ENCODE measurements around the gene LRP1B. TPM values are rescaled to one million over a fixed set of nuclear protein-coding genes. Genes with fewer than 3 reads are reported as not detected.

The LRP1B gene
- total RNA-seq (not detected), polyA plus RNA-seq (not detected), total RNA-seq (0 to 0.17 (median 0) reads per million in 6 experiments)

- peak within 1 kb of the TSS in 4 of 10 donors; percentile 4 to 35 (median 27) for H3K4me3 Mint-ChIP-seq
- no peak for DNase-seq
- peaks cover 13 to 43% (median 35%) of the 10 kb centered on the region in 5 donors for H3K27me3 Mint-ChIP-seq
- POLR2A ChIA-PET: no interaction called here
- no peak within 1 kb of the TSS for H3K27ac Mint-ChIP-seq
- peaks cover 2 to 15% (median 10%) of the 10 kb centered on the region in 4 donors for H3K4me1 Mint-ChIP-seq
- ATAC-seq: no peak
- H3K9me3 Mint-ChIP-seq: peaks cover 0 to 30% (median 6%) of the 10 kb centered on the region in 9 donors
- H3K36me3 Mint-ChIP-seq: peaks cover 0 to 4% (median 3%) of the 10 kb centered on the region in 3 donors
Observed at GRCh38 chr2:142131010-142131669, at the start of gene LRP1B. LRP1B (minus strand) TSS chr2:142131016; CDS start chr2:142130729, 287 bp downstream.

GRCh38 chr2:142179686-142180085 lies 48.9 kb upstream of the LRP1B start:
- Mint-ChIP-seq H3K4me1 (no peaks in the 10 kb centered on the region), H3K4me3 (no peak overlapping the region), H3K27ac (no peak overlapping the region), H3K9me3 (peaks cover 0 to 11% (median 5%) of the 10 kb centered on the region in 9 donors), H3K27me3 (no peaks in the 10 kb centered on the region), H3K36me3 (no peaks in the 10 kb centered on the region)
- DNase-seq: no peak
- POLR2A ChIA-PET: no interaction called here
- no peak for ATAC-seq

- Mint-ChIP-seq H3K9me3 (peaks cover 0 to 11% (median 5%) of the 10 kb centered on the region in 9 donors), H3K36me3 (no peaks in the 10 kb centered on the region), H3K4me1 (no peaks in the 10 kb centered on the region), H3K4me3 (no peak overlapping the region), H3K27ac (no peak overlapping the region), H3K27me3 (no peaks in the 10 kb centered on the region)
- DNase-seq (no peak), ATAC-seq (no peak)
- POLR2A ChIA-PET: no interaction called here
Observed at GRCh38 chr2:142178604-142179003, 47.8 kb upstream of the LRP1B start.

- Mint-ChIP-seq H3K9me3 (peaks cover 0 to 4% (median 0%) of the 10 kb centered on the region in 9 donors), H3K36me3 (no peaks in the 10 kb centered on the region), H3K4me1 (no peaks in the 10 kb centered on the region), H3K4me3 (no peak overlapping the region), H3K27ac (no peak overlapping the region), H3K27me3 (no peaks in the 10 kb centered on the region)
- ATAC-seq: no peak
- POLR2A ChIA-PET: no interaction called here
- DNase-seq: no peak
Observed at GRCh38 chr2:142176941-142177340, 46.1 kb upstream of the LRP1B start.

GRCh38 chr2:142175813-142176338 lies 45.1 kb upstream of the LRP1B start:
- Mint-ChIP-seq H3K4me1 (no peaks in the 10 kb centered on the region), H3K4me3 (no peak overlapping the region), H3K9me3 (peaks cover 0 to 4% (median 0%) of the 10 kb centered on the region in 9 donors), H3K27me3 (no peaks in the 10 kb centered on the region), H3K36me3 (no peaks in the 10 kb centered on the region), H3K27ac (no peak overlapping the region)
- POLR2A ChIA-PET: no interaction called here
- no peak for ATAC-seq
- no peak for DNase-seq

GRCh38 chr2:142174176-142174575 lies 43.4 kb upstream of the LRP1B start:
- H3K36me3 Mint-ChIP-seq: no peaks in the 10 kb centered on the region

GRCh38 chr2:142170847-142171246 lies 40.0 kb upstream of the LRP1B start:
- H3K27ac Mint-ChIP-seq: no peak overlapping the region
- no peaks in the 10 kb centered on the region for H3K4me1 Mint-ChIP-seq
- no peak overlapping the region for H3K4me3 Mint-ChIP-seq
- H3K36me3 Mint-ChIP-seq: no peaks in the 10 kb centered on the region
- H3K9me3 Mint-ChIP-seq: peaks cover 0 to 6% (median 0%) of the 10 kb centered on the region in 9 donors
- H3K27me3 Mint-ChIP-seq: no peaks in the 10 kb centered on the region
- POLR2A ChIA-PET: no interaction called here
- no peak for ATAC-seq
- no peak for DNase-seq

More at GRCh38 chr2:142174176-142174575, 43.4 kb upstream of the LRP1B start:
- Mint-ChIP-seq H3K27ac (no peak overlapping the region), H3K9me3 (peaks cover 0 to 4% (median 0%) of the 10 kb centered on the region in 9 donors), H3K4me3 (no peak overlapping the region), H3K4me1 (no peaks in the 10 kb centered on the region), H3K27me3 (no peaks in the 10 kb centered on the region)
- DNase-seq: no peak
- POLR2A ChIA-PET: no interaction called here
- no peak for ATAC-seq

- Mint-ChIP-seq H3K27me3 (no peaks in the 10 kb centered on the region), H3K4me1 (no peaks in the 10 kb centered on the region), H3K36me3 (no peaks in the 10 kb centered on the region), H3K9me3 (peaks cover 0 to 10% (median 3%) of the 10 kb centered on the region in 9 donors), H3K27ac (no peak overlapping the region), H3K4me3 (no peak overlapping the region)
- POLR2A ChIA-PET: no interaction called here
- DNase-seq (peak in 1 of 10 donors; percentile 57), ATAC-seq (no peak)
Observed at GRCh38 chr2:142165790-142166189, 35.0 kb upstream of the LRP1B start.

- H3K36me3 Mint-ChIP-seq: no peaks in the 10 kb centered on the region
- DNase-seq (no peak), ATAC-seq (no peak)
- peaks cover 0 to 13% (median 5%) of the 10 kb centered on the region in 9 donors for H3K9me3 Mint-ChIP-seq
- H3K27ac Mint-ChIP-seq: no peak overlapping the region
- no peaks in the 10 kb centered on the region for H3K4me1 Mint-ChIP-seq
- POLR2A ChIA-PET: no interaction called here
- H3K4me3 Mint-ChIP-seq: no peak overlapping the region
- H3K27me3 Mint-ChIP-seq: no peaks in the 10 kb centered on the region
Observed at GRCh38 chr2:142153601-142154000, 22.8 kb upstream of the LRP1B start.

- POLR2A ChIA-PET: no interaction called here
- H3K27me3 Mint-ChIP-seq: no peaks in the 10 kb centered on the region
- no peaks in the 10 kb centered on the region for H3K36me3 Mint-ChIP-seq
Observed at GRCh38 chr2:142150453-142150852, 19.6 kb upstream of the LRP1B start.

GRCh38 chr2:142144547-142144946 lies 13.7 kb upstream of the LRP1B start:
- Mint-ChIP-seq H3K9me3 (peaks cover 0 to 11% (median 0%) of the 10 kb centered on the region in 9 donors), H3K36me3 (no peaks in the 10 kb centered on the region), H3K27me3 (no peaks in the 10 kb centered on the region), H3K4me1 (no peaks in the 10 kb centered on the region), H3K4me3 (no peak overlapping the region), H3K27ac (no peak overlapping the region)
- DNase-seq: no peak
- no peak for ATAC-seq
- POLR2A ChIA-PET: no interaction called here

More at GRCh38 chr2:142150453-142150852, 19.6 kb upstream of the LRP1B start:
- Mint-ChIP-seq H3K4me1 (no peaks in the 10 kb centered on the region), H3K4me3 (no peak overlapping the region), H3K27ac (no peak overlapping the region), H3K9me3 (peaks cover 0 to 14% (median 3%) of the 10 kb centered on the region in 9 donors)
- no peak for ATAC-seq
- no peak for DNase-seq

GRCh38 chr2:142142595-142142994 lies 11.8 kb upstream of the LRP1B start:
- ATAC-seq (no peak), DNase-seq (no peak)
- H3K27me3 Mint-ChIP-seq: no peaks in the 10 kb centered on the region
- no peak overlapping the region for H3K27ac Mint-ChIP-seq
- no peaks in the 10 kb centered on the region for H3K4me1 Mint-ChIP-seq
- H3K9me3 Mint-ChIP-seq: peaks cover 0 to 3% (median 0%) of the 10 kb centered on the region in 9 donors
- POLR2A ChIA-PET: no interaction called here
- H3K4me3 Mint-ChIP-seq: no peak overlapping the region
- no peaks in the 10 kb centered on the region for H3K36me3 Mint-ChIP-seq

- H3K4me3 Mint-ChIP-seq: no peak overlapping the region
- no peaks in the 10 kb centered on the region for H3K9me3 Mint-ChIP-seq
- POLR2A ChIA-PET: no interaction called here
- H3K27me3 Mint-ChIP-seq: no peaks in the 10 kb centered on the region
- H3K27ac Mint-ChIP-seq: no peak overlapping the region
- DNase-seq (no peak), ATAC-seq (no peak)
- H3K36me3 Mint-ChIP-seq: no peaks in the 10 kb centered on the region
- H3K4me1 Mint-ChIP-seq: no peaks in the 10 kb centered on the region
Observed at GRCh38 chr2:142140434-142140845, 9.6 kb upstream of the LRP1B start.

- no peak for DNase-seq
- Mint-ChIP-seq H3K27me3 (no peaks in the 10 kb centered on the region), H3K4me1 (no peaks in the 10 kb centered on the region), H3K4me3 (no peak overlapping the region), H3K9me3 (no peaks in the 10 kb centered on the region), H3K36me3 (no peaks in the 10 kb centered on the region), H3K27ac (no peak overlapping the region)
- ATAC-seq: no peak
- POLR2A ChIA-PET: no interaction called here
Observed at GRCh38 chr2:142139384-142139783, 8.6 kb upstream of the LRP1B start.
